Mucosa of descending colon (tissue), 3 donors: ENCODE results near the gene TTF1. TPM values are rescaled to one million over a fixed set of nuclear protein-coding genes. Genes with fewer than 3 reads are reported as not detected.

Source experiments
- ATAC-seq: fragments of 200-7000 bp; cut with Tn5 transposase; one replicate; pipeline ENCODE4 v1.9.1; 2020; ENCODE audit warnings: mild to moderate bottlenecking, moderate library complexity
- DNase-seq, 3 donors: peaks; one replicate each; pipeline ENCODE4 v3.0.0-alpha.2; 2020
- H3K36me3 ChIP-seq: fragments of 200-600 bp; one replicate; pipeline ENCODE4 v1.8.0; 2021; ENCODE audit warnings: low read depth, mild to moderate bottlenecking
- H3K4me1 ChIP-seq: fragments of 200-600 bp; one replicate; pipeline ENCODE4 v1.8.0; 2021; ENCODE audit warnings: low read depth, mild to moderate bottlenecking
- H3K4me3 ChIP-seq: fragments of 200-600 bp; one replicate; pipeline ENCODE4 v1.8.0; 2021; ENCODE audit warnings: mild to moderate bottlenecking
- H3K9me3 ChIP-seq: fragments of 200-600 bp; one replicate; pipeline ENCODE4 v1.8.0; 2021; ENCODE audit warnings: mild to moderate bottlenecking
- intact Hi-C, 2 donors: fragments of 100-400 bp; cut with DNase I in 1 of 2; cut with micrococcal nuclease in 1 of 2; formaldehyde crosslinking; loops; one replicate each; pipeline versions ENCODE4 v1.11.0 to v1.11.1; 2022; cut with DNase I, micrococcal nuclease
- total RNA-seq, 3 donors: library from RNA; stranded (reverse); fragmentation: NEBNext Ultra II Directional in 2 of 3; extraction: Animal tissue kit (Norgen Biotek cat#: 25700) in 2 of 3; gene quantifications; one replicate each; pipeline versions ENCODE4 v1.2.1 to v1.2.4, GENCODE V29; 2021 to 2023
- TF ChIP-seq, protein P1 (sequence below): fragments of 200-600 bp; IDR thresholded peaks from one replicate; pipeline ENCODE4 v1.8.0; 2022; ENCODE audit warnings: antibody characterized with exemption, mild to moderate bottlenecking
- donor health status: DM: no; HTN: no; CAD: no; lungs with moderate emphysema.
- donor health status: DM: no; HTN: no; CAD: no.
- donor health status: DM: no; HTN: yes; CAD: no.

The TTF1 gene
- total RNA-seq, 3 donors from 2014 or later, result 9.1 to 15.1 (median 9.7) TPM

DNA sequence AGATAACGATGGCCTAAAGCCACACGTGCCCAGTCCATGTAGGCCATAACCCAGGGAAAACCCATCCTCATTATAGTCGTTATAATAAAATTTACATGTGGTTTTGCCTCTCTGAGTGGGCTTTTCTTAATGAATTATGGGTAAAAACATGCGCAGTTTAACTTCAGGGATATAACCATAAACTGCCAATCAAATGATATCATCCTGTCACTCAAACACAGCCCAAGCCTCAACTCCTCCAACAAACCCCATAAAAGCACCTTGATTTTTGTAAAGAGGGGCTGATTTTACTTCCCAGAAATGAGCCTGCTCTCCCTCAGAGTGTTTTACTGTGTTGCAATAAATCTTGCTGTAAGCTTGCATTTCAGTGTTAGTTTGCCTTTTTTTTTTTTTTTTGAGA, 36.0 kb downstream of the TTF1 start:
- DNase-seq, result no peak
- intact Hi-C loops, result no loop called here
- Histone ChIP-seq H3K4me3 (no peak overlapping the region), H3K36me3 (no peaks in the 10 kb centered on the region), H3K9me3 (no peaks in the 10 kb centered on the region), H3K4me1 (no peaks in the 10 kb centered on the region)
- TF ChIP-seq, protein P1, sequence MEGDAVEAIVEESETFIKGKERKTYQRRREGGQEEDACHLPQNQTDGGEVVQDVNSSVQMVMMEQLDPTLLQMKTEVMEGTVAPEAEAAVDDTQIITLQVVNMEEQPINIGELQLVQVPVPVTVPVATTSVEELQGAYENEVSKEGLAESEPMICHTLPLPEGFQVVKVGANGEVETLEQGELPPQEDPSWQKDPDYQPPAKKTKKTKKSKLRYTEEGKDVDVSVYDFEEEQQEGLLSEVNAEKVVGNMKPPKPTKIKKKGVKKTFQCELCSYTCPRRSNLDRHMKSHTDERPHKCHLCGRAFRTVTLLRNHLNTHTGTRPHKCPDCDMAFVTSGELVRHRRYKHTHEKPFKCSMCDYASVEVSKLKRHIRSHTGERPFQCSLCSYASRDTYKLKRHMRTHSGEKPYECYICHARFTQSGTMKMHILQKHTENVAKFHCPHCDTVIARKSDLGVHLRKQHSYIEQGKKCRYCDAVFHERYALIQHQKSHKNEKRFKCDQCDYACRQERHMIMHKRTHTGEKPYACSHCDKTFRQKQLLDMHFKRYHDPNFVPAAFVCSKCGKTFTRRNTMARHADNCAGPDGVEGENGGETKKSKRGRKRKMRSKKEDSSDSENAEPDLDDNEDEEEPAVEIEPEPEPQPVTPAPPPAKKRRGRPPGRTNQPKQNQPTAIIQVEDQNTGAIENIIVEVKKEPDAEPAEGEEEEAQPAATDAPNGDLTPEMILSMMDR, result no peak
- ATAC-seq, result no peak

GRCh38 chr9:132369421-132369820, 37.2 kb downstream of the TTF1 start:
- no peak overlapping the region for H3K4me3 ChIP-seq
- intact Hi-C loops, result no loop called here
- no peak for ATAC-seq
- H3K9me3 ChIP-seq, result no peaks in the 10 kb centered on the region
- H3K36me3 ChIP-seq, result no peaks in the 10 kb centered on the region
- no peaks in the 10 kb centered on the region for H3K4me1 ChIP-seq
- TF ChIP-seq, protein P1, result no peak
- no peak for DNase-seq

DNA sequence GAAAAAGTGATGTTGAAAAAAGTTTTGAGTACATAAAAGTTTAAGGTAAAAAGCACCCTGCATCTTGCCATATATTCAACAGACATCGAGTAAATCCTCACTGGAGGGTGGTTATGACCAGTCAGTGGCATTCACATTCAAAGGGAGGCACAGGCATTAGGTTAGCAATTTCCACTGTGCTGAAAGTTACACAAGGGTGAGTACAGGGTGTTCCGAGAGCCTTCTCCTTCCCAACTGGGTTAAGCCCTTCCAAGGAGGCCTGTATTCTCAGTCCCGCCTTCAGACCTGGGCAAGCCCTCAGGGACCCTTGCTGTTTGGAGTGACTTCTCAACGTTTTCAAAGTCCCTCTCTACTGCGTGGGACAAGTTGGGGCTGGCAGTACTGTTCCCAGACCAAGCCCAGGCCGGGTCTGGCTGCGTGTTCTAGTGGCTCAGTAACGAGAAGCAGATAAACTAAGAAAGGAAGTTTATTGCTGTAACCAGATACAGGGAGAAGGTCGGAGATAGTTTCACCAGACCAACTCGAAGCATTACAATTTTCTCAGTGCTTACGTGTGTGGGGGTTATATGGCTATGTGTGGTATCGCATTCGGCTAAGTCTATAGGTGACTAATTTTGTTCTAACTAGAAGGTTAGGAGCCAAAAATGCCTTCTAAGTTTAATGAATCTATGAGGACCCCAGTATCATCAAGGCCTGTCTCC, 38.9 kb downstream of the TTF1 start:
- no peaks in the 10 kb centered on the region for H3K4me1 ChIP-seq
- H3K9me3 ChIP-seq, result no peaks in the 10 kb centered on the region
- H3K4me3 ChIP-seq, result no peak overlapping the region
- ATAC-seq (no peak), DNase-seq (no peak)
- no peaks in the 10 kb centered on the region for H3K36me3 ChIP-seq
- intact Hi-C loops, result no loop called here
- TF ChIP-seq, protein P1, result no peak

GRCh38 chr9:132366481-132366880, 40.2 kb downstream of the TTF1 start:
- Histone ChIP-seq H3K4me3 (no peak overlapping the region), H3K4me1 (no peaks in the 10 kb centered on the region), H3K36me3 (no peaks in the 10 kb centered on the region), H3K9me3 (no peaks in the 10 kb centered on the region)
- DNase-seq (no peak), ATAC-seq (no peak)
- intact Hi-C loops, result no loop called here
- TF ChIP-seq, protein P1, result no peak

GRCh38 chr9:132365986-132366385, 40.7 kb downstream of the TTF1 start:
- no peak for DNase-seq
- Histone ChIP-seq H3K4me1 (no peaks in the 10 kb centered on the region), H3K4me3 (no peak overlapping the region), H3K36me3 (no peaks in the 10 kb centered on the region), H3K9me3 (no peaks in the 10 kb centered on the region)
- intact Hi-C loops, result no loop called here
- TF ChIP-seq, protein P1, result no peak
- no peak for ATAC-seq

GRCh38 chr9:132364068-132364467, 42.6 kb downstream of the TTF1 start:
- H3K36me3 ChIP-seq, result no peaks in the 10 kb centered on the region
- no peaks in the 10 kb centered on the region for H3K4me1 ChIP-seq
- H3K9me3 ChIP-seq, result no peaks in the 10 kb centered on the region
- DNase-seq (no peak), ATAC-seq (no peak)
- no peak overlapping the region for H3K4me3 ChIP-seq
- TF ChIP-seq, protein P1, result no peak
- intact Hi-C loops, result no loop called here
